GM18502 (cell line): Measurements from ENCODE around the gene OTUD4.
"Not testable (repeated sequence)": the region's sequence is repeated elsewhere in the genome, so short reads cannot be mapped to it uniquely, and the experiment has no call there.

Source experiments
- ATAC-seq: cut with Tn5 transposase; IDR thresholded peaks from one replicate; pipeline ENCODE4 v1.9.1; 2021; ENCODE audit warnings: mild to moderate bottlenecking; ENCODE audit not compliant: unreplicated experiment, poor library complexity

Gene OTUD4, protein sequence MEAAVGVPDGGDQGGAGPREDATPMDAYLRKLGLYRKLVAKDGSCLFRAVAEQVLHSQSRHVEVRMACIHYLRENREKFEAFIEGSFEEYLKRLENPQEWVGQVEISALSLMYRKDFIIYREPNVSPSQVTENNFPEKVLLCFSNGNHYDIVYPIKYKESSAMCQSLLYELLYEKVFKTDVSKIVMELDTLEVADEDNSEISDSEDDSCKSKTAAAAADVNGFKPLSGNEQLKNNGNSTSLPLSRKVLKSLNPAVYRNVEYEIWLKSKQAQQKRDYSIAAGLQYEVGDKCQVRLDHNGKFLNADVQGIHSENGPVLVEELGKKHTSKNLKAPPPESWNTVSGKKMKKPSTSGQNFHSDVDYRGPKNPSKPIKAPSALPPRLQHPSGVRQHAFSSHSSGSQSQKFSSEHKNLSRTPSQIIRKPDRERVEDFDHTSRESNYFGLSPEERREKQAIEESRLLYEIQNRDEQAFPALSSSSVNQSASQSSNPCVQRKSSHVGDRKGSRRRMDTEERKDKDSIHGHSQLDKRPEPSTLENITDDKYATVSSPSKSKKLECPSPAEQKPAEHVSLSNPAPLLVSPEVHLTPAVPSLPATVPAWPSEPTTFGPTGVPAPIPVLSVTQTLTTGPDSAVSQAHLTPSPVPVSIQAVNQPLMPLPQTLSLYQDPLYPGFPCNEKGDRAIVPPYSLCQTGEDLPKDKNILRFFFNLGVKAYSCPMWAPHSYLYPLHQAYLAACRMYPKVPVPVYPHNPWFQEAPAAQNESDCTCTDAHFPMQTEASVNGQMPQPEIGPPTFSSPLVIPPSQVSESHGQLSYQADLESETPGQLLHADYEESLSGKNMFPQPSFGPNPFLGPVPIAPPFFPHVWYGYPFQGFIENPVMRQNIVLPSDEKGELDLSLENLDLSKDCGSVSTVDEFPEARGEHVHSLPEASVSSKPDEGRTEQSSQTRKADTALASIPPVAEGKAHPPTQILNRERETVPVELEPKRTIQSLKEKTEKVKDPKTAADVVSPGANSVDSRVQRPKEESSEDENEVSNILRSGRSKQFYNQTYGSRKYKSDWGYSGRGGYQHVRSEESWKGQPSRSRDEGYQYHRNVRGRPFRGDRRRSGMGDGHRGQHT

DNA sequence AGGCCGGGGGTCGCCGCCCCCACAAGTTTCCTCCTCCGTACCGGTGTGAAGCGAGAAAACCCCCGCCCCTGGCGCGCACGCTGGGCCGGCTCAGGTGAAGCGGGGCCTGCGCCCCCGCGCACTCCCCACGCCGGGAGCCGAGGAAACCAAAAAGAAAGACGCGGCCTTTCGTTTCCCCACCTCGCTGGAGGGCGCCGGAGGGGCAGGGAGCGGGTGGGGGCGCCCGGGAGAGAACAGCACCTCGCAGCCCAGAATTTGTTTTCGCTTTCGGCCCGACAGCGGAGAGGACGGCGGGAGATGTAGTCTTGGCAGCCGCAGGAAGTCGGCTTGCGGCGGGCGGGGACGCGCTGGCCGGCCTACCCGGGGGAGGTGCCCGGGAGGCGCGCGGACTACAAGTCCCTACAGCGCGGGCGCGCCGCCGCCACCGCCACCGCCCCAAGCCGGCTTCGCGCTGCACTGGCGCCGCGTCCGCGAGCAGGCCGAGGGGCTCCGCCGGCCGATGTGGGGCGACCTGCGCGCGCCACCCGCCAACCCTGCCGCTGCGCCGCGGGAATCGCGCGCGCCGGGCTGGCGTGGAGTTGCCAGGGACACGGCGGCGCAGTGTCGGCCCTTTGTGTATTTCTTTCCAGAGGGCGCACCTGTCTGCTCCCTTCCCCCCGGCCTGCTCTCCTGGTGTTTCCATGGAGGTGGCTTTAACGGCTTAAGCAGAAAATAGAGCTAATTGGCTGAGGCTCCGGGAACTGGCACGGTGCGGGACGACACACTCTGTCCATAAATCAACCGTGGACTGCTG lies at the start of gene OTUD4:
Gene OTUD4 (minus strand): TSS at position 292 of the 793 bp plus-strand sequence. CDS start 616 bp downstream, outside the sequence.
- peak; percentile 84 for ATAC-seq

DNA sequence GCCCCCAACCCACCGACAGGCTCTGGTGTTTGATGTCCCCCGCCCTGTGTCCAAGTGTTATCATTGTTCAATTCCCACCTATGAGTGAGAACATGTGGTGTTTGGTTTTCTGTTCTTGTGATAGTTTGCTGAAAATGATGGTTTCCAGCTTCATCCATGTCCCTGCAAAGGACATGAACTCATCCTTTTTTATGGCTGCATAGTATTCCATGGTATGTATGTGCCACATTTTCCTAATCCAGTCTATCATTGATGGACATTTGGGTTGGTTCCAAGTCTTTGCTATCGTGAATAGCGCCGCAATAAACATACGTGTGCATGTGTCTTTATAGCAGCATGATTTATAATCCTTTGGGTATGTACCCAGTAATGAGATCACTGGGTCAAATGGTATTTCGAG lies 42.8 kb upstream of the OTUD4 start:
- ATAC-seq, result not testable (repeated sequence)

- not testable (repeated sequence) for ATAC-seq
These were observed 41.1 kb upstream of the OTUD4 start for GRCh38 chr4:145221529-145221928.

DNA sequence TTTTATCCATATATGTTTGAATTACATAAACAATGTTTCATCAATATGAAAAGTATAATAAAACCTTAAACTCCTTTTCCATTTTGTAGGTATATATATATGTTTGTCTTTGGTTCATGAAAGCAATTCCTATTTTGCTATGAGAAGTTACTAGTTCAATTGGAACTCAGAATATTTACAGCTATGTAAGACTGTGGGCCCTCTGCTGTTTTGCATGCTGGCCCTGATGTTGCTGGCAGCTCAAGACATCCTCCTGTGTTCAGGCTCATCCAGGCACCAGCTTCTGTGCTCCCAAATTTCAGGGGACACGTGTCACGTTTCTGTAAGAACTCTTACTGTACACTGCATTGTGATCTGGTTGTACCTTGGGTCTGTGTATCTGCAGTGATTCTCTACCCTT lies 38.7 kb upstream of the OTUD4 start:
- ATAC-seq, result no peak

DNA sequence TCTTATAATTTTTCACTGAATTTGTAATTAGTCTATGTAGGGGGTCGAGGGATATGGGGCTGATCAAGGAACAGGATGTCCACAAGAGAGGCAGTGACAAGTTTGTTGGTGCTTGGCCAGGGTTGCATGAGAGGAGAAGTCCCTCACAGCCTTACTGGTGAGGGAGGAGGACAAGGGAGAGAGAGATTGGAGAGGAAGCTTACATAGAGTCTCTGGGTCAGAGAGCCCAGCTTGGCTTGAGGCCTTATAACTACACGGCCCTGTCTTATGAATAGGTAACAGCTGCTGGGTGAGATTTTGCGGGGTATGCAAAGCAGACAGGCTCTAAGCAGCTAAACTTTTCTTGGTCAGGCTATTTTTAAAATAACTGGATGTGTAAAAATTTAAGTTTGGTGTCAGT lies 37.9 kb upstream of the OTUD4 start:
- ATAC-seq, result peak; percentile 89

GRCh38 chr4:145217349-145217748 lies 37.0 kb upstream of the OTUD4 start:
- no peak for ATAC-seq

GRCh38 chr4:145216535-145216934 lies 36.1 kb upstream of the OTUD4 start:
- ATAC-seq, result no peak

DNA sequence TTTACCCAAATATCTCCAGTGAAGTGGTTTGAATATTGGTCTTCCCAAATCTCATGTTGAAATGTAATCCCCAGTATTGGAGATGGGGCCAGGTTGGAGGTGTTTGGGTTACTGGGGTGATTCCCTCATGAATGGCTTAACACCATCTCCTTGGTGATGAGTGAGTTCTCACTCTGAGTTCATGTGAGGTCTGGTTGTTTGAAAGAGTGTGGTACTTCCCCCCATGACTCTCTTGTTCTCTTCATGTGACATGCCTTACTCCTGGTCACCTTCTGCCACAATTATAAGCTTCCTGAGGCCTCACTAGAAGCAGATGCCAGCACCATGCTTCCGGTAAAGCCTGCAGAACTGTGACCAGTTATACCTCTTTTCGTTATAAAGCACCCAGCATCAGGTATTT lies 32.9 kb upstream of the OTUD4 start:
- peak; percentile 56 for ATAC-seq

- ATAC-seq, result no peak
These were observed 27.5 kb upstream of the OTUD4 start for GRCh38 chr4:145207934-145208333.

DNA sequence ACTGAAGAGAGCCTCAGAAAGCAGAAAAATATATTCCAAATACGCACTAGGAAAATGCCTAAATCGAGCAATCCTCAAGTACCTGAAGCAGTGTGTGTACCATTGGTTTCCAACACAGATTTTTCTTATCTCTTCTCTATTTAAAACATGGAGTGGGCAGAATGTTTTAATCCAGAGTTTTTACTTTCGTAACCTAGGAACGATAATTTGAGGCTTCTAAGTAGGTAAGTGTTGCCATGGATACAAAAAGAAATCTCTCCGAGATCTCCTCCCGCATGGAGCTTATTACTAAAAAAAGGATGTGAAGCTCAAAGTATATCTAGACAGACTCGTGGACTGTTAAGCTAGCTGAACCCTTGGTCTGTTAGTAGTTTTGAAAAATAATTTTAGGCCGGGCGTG lies 23.0 kb upstream of the OTUD4 start:
- no peak for ATAC-seq

- no peak for ATAC-seq
These were observed 20.0 kb upstream of the OTUD4 start for GRCh38 chr4:145200366-145200765.

- ATAC-seq, result no peak
These were observed 18.8 kb upstream of the OTUD4 start for GRCh38 chr4:145199051-145199716.

GRCh38 chr4:145196747-145197146 lies 16.4 kb upstream of the OTUD4 start:
- ATAC-seq, result no peak

DNA sequence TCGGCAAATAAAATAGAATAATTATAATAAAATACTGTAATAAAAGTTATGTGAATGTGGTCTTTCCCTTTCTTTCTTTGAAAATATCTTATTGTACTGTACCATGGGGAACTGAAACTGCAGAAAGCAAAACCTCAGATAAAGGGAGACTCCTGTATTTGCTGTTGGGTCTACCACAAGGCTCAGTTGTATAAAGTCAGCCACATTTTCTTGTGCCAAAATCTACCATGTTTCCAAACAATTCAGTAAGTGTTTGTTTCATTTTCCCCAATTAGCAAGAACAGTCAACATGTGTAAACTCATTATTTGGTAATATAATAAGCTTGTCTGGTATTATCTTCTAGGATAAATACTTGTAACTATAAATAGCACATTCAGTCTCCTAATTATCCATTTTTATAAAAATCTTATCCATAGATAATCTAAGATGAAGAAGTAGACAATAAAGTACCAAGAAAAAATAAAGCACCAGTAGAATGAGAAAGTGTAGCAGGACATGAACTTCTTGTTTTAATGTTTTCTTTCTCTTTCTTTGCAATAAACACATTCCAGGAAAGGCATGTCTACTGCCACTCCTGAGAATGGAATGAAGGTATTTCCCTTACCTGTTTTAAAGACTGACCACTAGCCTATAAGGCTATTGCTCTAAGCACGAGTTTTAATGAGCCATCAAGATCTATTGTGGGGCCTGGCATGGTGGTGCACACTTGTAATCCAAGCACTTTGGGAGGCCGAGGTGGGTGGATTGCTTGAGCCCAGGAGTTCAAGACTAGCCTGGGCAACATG lies 15.0 kb upstream of the OTUD4 start:
- ATAC-seq, result peak; percentile 93

- ATAC-seq, result no peak
These were observed 9.6 kb upstream of the OTUD4 start for GRCh38 chr4:145189981-145190380.

DNA sequence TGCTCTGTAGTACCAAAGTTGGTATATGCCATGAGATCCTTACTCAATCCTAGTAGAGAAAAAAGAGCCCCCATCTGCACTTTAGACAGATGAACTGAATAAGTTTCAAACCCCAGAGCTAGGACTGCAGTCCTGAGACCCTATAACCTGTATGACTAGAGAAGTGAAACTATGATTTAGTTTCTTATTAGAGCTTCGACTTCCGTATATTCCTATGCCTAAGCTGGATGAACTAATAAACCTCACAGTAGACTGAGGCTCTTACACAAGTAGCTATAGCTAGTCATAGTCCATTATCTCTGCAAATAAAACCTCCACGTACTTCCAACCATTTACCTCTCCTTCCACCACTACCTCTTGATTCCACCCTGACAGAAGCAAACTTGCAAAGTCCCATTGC lies 6.3 kb upstream of the OTUD4 start:
- ATAC-seq, result peak; percentile 89

DNA sequence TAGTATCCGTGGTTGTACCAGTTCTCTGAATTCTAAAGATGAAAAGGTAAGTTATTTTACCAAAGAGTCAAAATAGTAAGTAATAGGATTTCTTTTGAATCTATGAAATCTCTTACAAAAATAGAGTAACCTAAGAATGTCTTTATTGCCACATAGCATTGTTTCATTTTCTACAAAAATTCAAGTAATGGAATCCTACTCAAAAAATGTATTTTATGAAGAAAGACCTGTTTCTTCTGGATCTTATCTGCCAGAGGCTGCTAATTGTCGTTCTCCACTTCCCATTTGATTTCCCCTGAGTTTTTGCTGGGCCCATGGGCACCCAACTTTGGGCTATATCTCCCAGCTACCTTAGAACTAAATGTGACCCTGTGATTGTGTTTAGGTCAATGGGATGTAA lies 3.2 kb upstream of the OTUD4 start:
- no peak for ATAC-seq

- no peak for ATAC-seq
These were observed 2.6 kb upstream of the OTUD4 start for GRCh38 chr4:145183023-145183422.

DNA sequence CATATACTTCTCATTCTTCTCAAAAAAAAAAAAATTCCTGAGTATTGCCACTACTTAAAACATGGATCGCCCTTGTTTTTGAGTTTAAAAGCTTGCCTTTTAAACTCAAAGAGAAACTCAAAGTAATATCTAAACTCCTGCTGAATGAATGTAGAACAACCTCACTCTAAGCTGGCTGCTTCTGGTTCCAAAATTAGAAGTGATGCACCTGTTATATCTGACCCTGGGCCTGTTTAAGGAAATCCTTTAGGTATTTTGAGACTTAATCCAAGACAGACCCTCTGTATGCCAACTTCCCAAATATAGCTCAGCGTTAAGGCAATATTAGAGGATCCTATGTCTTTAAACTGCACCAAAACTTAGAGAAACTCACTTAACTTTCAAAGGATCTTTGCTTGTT lies 1.8 kb upstream of the OTUD4 start:
- no peak for ATAC-seq
